Omental fat pad (tissue), 4 donors: ENCODE measurements around the gene DPF1. TPM values are rescaled to one million over a fixed set of nuclear protein-coding genes. Genes with fewer than 3 reads are reported as not detected.

Experiments
- ATAC-seq: fragments of 150-250 bp; one replicate; pipeline ENCODE4 v1.9.1; 2016; ENCODE audit warnings: mild to moderate bottlenecking, moderate library complexity; ENCODE audit not compliant: low FRiP score
- DNase-seq: peaks from one replicate; pipeline ENCODE4 v3.0.0-alpha.2; 2019; ENCODE audit warnings: low spot score
- CTCF ChIP-seq, 3 donors: fragments of 450-650 bp; IDR thresholded peaks; one replicate each; pipeline ENCODE4 v1.5.1; 2016 to 2017; ENCODE audit warnings: antibody characterized with exemption in 3 of 3, mild to moderate bottlenecking in 3 of 3, moderate library complexity in 2 of 3
- small RNA-seq: library from RNA; depleted of rRNA; stranded (forward); fragments of <200 nt; gene quantifications from one replicate; pipeline ENCODE3, GENCODE V24; 2016
- total RNA-seq, 4 donors: library from RNA; depleted of rRNA; stranded (reverse); fragments of >200 nt; gene quantifications; one replicate each; pipeline ENCODE4 v1.1.0, GENCODE V29; 2016

The DPF1 gene
- total RNA-seq, 4 donors from 2014 or later: not detected

DNA sequence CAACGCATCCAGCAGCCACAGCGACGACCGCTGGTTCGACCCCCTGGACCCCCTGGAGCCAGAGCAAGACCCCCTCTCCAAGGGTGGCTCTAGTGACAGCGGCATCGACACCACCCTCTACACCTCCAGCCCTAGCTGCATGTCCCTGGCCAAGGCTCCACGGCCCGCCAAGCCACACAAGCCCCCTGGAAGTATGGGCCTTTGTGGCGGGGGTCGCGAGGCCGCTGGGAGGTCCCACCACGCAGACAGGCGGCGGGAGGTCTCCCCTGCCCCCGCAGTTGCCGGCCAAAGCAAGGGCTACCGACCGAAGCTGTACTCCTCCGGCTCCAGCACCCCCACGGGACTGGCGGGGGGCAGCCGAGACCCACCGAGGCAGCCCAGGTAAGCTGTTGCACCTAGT, 59.5 kb downstream of the DPF1 start:
- DNase-seq: no peak
- TF ChIP-seq CTCF (IDR thresholded peaks at IDR 0.05): no peak
- no peak for ATAC-seq

DNA sequence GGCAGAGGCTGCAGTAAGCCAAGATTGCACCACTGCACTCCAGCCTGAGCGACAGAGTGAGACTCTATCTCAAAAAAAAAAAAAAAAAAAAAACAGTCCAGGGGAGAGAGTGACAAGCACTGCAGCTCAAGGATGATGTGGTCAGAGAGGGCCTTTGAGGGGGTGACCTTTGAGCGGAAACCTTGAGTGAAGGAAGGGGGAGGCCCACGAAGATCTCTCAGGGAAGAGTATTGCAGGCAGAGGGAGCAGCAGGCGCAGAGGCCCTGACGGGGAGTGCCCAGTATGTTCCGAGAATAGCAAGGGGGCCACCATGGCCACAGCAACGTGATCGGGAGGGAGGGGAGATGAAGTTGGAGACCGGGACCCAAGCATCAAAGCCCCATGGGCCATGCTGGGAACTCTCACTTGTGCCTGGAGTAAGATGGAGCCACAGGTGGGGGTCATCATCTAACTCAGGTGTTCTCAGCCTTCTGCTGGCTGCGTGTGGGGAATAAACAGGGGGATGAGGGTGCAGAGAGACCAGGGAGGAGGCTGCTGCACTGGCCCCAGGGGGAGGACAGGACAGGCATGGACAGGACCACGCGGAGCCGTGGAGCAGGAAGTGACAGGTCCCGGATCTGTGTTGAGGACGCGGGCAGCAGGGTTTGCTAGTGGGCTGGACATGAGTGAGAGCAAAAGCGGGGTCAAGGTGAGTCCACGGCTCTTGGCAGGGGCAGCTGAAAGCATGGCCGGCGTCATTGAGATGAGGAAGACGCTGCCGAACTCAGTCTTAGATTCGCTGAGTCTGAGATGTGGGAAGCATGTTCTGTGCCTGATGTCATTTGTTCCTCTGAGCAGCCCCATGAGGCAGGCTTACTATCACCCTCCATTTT, 60.4 kb downstream of the DPF1 start:
- DNase-seq (no peak), ATAC-seq (no peak)
- TF ChIP-seq CTCF (IDR thresholded peaks at IDR 0.05): no peak

DNA sequence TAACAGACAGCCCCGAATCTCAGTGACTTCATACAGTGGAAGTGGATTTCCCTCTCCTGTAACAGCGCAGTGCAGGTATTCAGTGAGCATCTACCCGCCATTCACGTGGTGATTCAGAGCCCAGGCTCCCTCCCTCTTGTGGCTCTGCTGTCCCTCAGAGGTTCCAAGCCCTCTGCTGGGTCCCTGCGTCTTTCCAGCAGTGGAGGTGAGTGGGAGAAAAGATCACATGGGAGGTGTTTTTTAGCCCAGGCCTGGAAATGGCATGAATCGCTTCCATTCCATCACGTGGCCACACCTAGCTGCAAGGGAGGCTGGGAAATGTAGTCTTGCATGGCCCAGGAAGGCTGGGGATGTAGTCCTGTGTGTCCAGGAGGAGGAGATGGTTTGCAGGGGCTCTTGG, 61.4 kb downstream of the DPF1 start:
- ATAC-seq (no peak), DNase-seq (no peak)
- no peak for TF ChIP-seq CTCF (IDR thresholded peaks at IDR 0.05)

- no peak for ATAC-seq
- DNase-seq: no peak
- no peak for TF ChIP-seq CTCF (IDR thresholded peaks at IDR 0.05)
These were observed 61.9 kb downstream of the DPF1 start for GRCh38 chr19:38162094-38162493.

Small RNA genes lying within 50 kb of the gene (small RNA-seq; reads per million reads assigned to genes)
- not detected for gene RN7SL663P

Other genes starting within 250 kb of the DPF1 start
- 100 to 1,000 TPM in 2 of 4 donors, 10 to 100 TPM in 2; 61.8 to 258 (median 118) TPM for gene PPP1R14A, start 32.2 kb upstream of the DPF1 start, total RNA-seq
- gene SPINT2, start 40.4 kb upstream of the DPF1 start, total RNA-seq: 10 to 100 TPM; 14.3 to 30.6 (median 24.0) TPM
- gene C19orf33, start 80.0 kb upstream of the DPF1 start, total RNA-seq: 10 to 100 TPM; 28.8 to 76.9 (median 47.2) TPM
- gene YIF1B, start 91.7 kb upstream of the DPF1 start, total RNA-seq: 10 to 100 TPM; 26.2 to 52.8 (median 31.4) TPM
- gene KCNK6, start 95.6 kb upstream of the DPF1 start, total RNA-seq: 10 to 100 TPM in 1 of 4 donors, 1 to 10 TPM in 3; 4.1 to 11.4 (median 7.2) TPM
- 1 to 10 TPM; 2.8 to 6.6 (median 4.3) TPM for gene CATSPERG, start 111.6 kb upstream of the DPF1 start, total RNA-seq
- 100 to 1,000 TPM; 177 to 505 (median 425) TPM for gene PSMD8, start 150.3 kb upstream of the DPF1 start, total RNA-seq
- not detected for gene GGN, start 163.8 kb upstream of the DPF1 start, total RNA-seq
- under 1 TPM in 3 of 4 donors, not detected in 1; 0.44 to 0.93 (median 0.84) TPM for gene SPRED3, start 164.5 kb upstream of the DPF1 start, total RNA-seq
- gene FAM98C, start 178.9 kb upstream of the DPF1 start, total RNA-seq: 10 to 100 TPM in 3 of 4 donors, 1 to 10 TPM in 1; 7.4 to 22.7 (median 10.6) TPM
- 10 to 100 TPM in 2 of 4 donors, 1 to 10 TPM in 2; 5.8 to 27.6 (median 8.9) TPM for gene RASGRP4, start 202.0 kb upstream of the DPF1 start, total RNA-seq
- 1 to 10 TPM; 1.9 to 3.6 (median 3.3) TPM for gene RYR1, start 209.5 kb upstream of the DPF1 start, total RNA-seq